ENCODE measurements around the gene PAGR1.
A peak's percentile ranks its signal among the peaks of the same experiment; 100 is the strongest.
"Not testable (repeated sequence)": the region's sequence is repeated elsewhere in the genome, so short reads cannot be mapped to it uniquely, and the experiment has no call there.

The PAGR1 gene

GRCh38 chr16:29841631-29842030 is 25.7 kb downstream of the PAGR1 start:
- DNase-seq, result no peak

GRCh38 chr16:29842732-29843346 is 26.9 kb downstream of the PAGR1 start:
- DNase-seq, result no peak

GRCh38 chr16:29843931-29844330 is 28.0 kb downstream of the PAGR1 start:
- DNase-seq, result no peak

- DNase-seq, result no peak
These were observed 28.8 kb downstream of the PAGR1 start for GRCh38 chr16:29844575-29845331.

- DNase-seq, result no peak
These were observed 29.7 kb downstream of the PAGR1 start for GRCh38 chr16:29845656-29846055.

DNA sequence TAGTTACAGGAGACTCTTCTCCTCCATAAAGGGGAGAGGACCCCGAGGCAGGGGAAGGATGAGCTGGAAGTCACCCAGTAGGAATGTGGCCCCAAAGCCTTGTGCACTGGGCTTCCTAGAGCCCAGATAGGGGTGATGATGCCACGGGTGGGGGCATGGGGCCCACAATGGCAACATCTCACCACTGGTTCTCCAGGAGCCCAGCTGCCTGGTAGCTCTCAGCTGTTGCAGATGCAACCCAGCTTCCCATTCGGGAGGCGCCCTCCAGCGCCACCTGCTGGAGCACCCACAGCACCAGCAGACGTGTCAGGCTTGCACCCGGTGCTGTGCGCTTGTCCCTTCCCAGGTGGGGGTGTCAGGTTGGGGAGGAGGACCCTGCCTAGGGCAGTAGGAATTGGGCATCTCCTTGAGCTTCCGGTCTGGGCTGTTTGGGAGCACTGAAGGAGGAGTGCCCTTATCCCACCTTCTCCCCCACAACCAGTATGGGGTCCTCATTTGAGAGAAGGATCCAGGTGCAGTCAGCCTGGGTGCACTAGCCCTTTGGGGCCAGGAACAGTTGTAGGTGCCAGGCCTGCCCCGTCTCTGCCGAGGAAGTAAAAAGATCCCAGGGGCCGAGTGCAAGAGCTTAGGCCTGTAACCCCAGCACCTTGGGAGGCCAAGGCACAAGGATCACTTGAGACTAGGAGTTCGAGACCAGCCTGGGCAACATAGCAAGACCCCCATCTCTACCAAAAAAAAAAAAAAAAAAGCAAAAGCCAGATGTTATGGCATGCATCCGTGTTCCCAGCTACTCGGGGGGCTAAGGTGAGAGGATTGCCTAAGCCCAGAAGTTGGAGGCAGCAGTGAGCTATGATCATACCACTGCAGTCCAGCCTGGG is 32.7 kb downstream of the PAGR1 start:
- peak; percentile 4 for DNase-seq

- no peak for DNase-seq
These were observed 33.6 kb downstream of the PAGR1 start for GRCh38 chr16:29849505-29849904.

GRCh38 chr16:29850998-29851397 is 35.0 kb downstream of the PAGR1 start:
- DNase-seq, result no peak

- DNase-seq, result no peak
These were observed 36.7 kb downstream of the PAGR1 start for GRCh38 chr16:29852654-29853053.

DNA sequence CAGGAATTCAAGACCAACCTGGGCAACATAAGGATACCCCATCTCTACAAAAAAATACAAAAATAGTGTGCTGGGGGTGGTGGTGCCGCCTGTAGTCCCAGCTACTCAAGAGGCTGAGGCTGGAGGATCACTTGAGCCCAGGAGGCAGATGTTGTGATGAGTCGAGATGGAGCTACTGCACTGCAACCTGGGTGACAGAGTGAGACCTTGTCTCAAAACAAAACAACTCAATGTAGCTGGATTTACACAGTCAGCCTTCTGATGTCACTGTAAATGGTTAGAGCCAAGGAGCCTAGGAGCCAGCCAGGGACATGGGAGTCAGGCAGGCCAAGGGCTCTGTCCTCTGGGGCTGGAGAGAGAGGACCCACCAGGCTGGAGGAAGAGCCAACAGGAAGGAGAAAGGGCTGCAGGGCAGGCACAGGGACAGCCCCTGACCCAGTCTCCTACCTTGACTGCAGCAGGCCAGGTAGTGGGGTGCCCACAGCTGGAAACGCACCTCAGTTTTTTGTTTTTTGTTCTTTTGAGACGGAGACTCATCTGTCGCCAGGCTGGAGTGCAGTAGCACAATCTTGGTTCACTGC is 38.7 kb downstream of the PAGR1 start:
- no peak for DNase-seq

DNA sequence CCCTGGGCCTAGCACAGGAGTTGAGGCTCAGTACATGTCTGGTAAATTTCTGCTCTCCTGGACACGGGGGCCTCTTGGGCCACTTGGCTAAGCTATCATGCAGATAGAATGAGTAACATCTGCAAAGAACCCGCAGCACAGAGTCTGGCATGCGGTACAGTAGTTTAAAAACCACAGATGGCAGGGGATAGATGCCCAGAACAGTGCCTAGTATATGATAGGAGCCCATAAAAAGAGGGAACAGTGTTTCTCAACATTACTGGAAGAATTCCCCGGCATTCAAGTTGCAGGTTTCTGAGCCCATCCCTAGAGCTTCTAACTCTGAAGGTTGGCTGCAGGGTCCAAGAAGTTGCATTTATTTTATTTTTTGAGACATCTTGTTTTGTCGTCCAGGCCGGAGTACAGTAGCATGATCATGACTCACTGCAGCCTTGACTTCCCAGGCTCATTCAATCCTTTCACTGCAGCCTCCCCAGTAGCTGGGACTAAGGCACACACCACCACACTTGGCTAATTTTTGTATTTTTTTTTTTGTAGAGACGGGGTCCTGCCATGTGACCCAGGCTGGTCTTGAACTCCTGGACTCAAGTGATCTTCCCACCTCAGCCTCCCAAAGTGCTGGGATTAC is 41.3 kb downstream of the PAGR1 start:
- DNase-seq, result no peak

DNA sequence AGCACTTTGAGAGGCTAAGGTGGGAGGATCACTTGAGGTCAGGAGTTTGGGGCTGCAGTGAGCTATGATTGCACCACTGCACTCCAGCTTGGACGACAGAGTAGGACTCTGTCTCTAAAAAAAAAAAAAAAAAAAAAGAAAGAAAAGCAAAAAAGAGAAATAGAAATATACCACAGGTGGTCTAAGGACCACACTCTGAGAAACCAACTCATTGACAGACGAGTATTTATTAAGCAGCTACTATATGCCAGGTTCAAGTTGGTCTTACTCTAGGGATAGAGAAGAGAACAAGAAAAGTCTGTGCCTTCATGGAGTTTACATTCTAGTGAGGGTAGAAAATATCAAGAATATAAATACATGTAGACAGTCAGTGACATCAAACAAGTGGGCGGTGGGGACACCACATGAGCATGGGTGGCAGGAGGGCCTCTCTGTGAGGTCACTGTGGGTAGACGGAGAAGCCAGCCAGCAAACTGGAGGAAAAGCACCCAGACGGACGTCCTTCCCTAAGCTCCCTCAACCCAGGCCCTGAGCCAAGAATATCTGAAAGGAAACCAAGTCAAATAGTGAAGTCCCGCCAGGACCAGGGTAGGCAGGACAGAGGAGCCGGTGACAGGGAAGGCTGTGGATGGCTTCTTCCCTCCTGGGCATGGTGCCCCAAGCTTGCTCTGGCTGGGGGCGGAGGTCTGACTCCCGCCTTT is 42.3 kb downstream of the PAGR1 start:
- DNase-seq, result no peak

DNA sequence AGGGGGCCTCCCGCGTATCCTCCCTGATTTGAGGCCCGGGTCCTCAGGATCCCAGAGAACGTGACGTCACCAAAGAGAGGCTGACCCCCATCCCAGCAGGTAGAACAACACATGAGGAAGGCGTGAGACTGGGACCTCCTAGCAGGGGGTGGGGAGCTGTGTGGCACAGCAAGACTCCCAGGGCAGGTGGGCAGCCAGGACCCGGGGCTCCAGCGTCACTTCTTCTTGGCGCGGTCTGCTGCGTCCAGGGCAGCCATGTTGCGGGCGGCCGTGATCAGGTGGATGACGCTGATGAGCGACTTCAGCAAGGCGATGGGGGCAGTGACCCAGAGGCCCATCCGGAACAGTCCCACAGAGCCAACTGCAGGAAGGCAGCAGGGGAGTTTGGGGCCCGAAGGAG is 43.0 kb downstream of the PAGR1 start:
- no peak for DNase-seq

DNA sequence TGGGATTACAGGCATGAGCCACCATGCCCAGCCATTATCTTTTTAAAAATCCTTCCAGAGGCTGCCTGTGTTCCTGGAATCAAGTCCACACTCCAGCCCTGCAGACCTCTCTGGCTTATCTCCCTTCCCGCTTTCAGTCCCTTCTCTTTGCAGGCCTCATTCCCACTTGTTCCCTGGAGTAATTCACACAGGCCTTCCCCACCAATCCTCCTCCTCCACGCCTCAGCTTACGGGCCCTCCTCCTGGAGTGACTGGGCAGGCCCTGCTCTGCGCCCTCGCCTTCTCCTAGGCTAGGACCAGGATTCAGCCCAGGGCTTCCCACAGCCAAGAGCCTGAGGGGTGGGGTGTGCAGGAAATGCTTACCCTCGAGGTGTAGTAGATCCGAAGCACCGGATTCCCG is 44.3 kb downstream of the PAGR1 start:
- no peak for DNase-seq

GRCh38 chr16:29862383-29862883 is 46.5 kb downstream of the PAGR1 start:
- DNase-seq, result no peak

- peak; percentile 95 for DNase-seq
These were observed 47.1 kb downstream of the PAGR1 start, which contains the start of gene CDIPT for GRCh38 chr16:29862884-29863668. TSS of gene CDIPT (minus strand) at chr16:29863226. CDS start at chr16:29862857, 369 bp downstream.

DNA sequence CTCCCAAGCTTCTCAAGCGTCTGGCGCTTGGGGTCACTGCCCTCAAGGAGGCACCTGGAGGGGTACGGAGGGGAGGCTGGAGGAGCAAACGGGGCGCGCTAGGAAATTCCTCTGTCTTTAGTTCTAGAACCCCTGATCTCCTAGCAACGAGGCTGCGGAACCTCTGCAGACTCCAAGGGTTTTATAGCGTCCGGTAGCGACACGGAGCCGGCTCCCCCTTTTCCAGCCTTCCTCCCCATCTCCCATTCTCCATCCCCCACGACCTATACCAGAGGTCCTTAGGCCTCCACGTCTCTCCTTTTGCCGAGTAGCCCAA is 47.7 kb downstream of the PAGR1 start:
- DNase-seq, result no peak

GRCh38 chr16:29864205-29864604 is 48.3 kb downstream of the PAGR1 start:
- DNase-seq, result no peak

DNA sequence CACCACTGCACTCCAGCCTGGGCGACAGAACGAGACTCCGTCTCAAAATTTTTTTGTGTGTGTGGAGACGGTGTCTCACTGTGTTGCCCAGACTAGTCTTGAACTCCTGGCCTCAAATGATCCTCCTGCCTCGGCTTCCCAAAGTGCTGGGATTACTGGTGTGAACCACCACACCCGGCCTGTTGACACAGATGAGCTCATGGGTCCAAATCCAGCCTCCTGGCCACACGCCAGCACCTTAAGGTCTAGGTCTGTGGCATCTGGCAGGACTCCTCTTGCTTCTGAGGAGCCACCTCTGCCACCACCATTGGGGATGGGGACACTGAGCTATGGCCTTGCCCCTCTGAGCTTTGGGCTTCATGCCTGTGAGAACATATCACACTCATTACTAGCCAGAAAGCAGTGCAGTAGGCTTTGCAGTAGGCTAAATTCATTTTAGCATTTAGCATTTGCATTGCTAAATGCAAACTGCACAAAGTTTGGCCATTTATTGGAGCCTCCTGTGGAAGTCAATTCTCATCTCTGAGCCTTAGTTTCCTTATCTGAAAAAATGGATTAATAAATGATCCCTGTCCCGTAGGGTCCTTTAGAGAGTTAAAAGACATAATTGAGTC is 52.6 kb downstream of the PAGR1 start:
- DNase-seq, result no peak

- DNase-seq, result not testable (repeated sequence)
These were observed 53.1 kb downstream of the PAGR1 start for GRCh38 chr16:29869067-29869466.

All from NCI-H1105 (cell line).